ENCODE measurements around the gene CD82.

CD82 gene

GRCh38 chr11:44565211-44565952 is at the start of gene CD82:
Gene CD82 (plus strand): TSS chr11:44565663. CDS start chr11:44594663, 29,000 bp downstream.
- peak; percentile 97 to 99 for DNase-seq

- DNase-seq = no peak
These were observed 48.6 kb upstream of the CD82 start for GRCh38 chr11:44516688-44517507.

GRCh38 chr11:44517541-44517940 is 47.9 kb upstream of the CD82 start:
- DNase-seq = no peak

- no peak for DNase-seq
These were observed 46.4 kb upstream of the CD82 start for GRCh38 chr11:44518968-44519550.

GRCh38 chr11:44519989-44520737 is 45.3 kb upstream of the CD82 start:
- DNase-seq = no peak

GRCh38 chr11:44521148-44521547 is 44.3 kb upstream of the CD82 start:
- no peak for DNase-seq

GRCh38 chr11:44522294-44522693 is 43.2 kb upstream of the CD82 start:
- DNase-seq = no peak

GRCh38 chr11:44524346-44524745 is 41.1 kb upstream of the CD82 start:
- no peak for DNase-seq

- DNase-seq = no peak
These were observed 40.7 kb upstream of the CD82 start for GRCh38 chr11:44524751-44525201.

GRCh38 chr11:44525473-44526252 is 39.8 kb upstream of the CD82 start:
- no peak for DNase-seq

- DNase-seq = no peak
These were observed 39.0 kb upstream of the CD82 start for GRCh38 chr11:44526438-44526837.

GRCh38 chr11:44527476-44527875 is 38.0 kb upstream of the CD82 start:
- no peak for DNase-seq

GRCh38 chr11:44528103-44528502 is 37.4 kb upstream of the CD82 start:
- DNase-seq = no peak

- DNase-seq = no peak
These were observed 36.9 kb upstream of the CD82 start for GRCh38 chr11:44528581-44528980.

- no peak for DNase-seq
These were observed 35.5 kb upstream of the CD82 start for GRCh38 chr11:44529895-44530412.

GRCh38 chr11:44530413-44531115 is 34.9 kb upstream of the CD82 start:
- DNase-seq = peak in 1 of 2 donors; percentile 64

- DNase-seq = no peak
These were observed 34.4 kb upstream of the CD82 start for GRCh38 chr11:44531116-44531504.

- no peak for DNase-seq
These were observed 33.8 kb upstream of the CD82 start for GRCh38 chr11:44531636-44532035.

GRCh38 chr11:44532809-44533208 is 32.7 kb upstream of the CD82 start:
- DNase-seq = no peak

- DNase-seq = no peak
These were observed 31.3 kb upstream of the CD82 start for GRCh38 chr11:44533921-44534711.

Data from bone marrow (tissue), 2 donors.